GM18508 (cell line): ENCODE measurements around the gene B4GALT1.
"Not testable (repeated sequence)": the region's sequence is repeated elsewhere in the genome, so short reads cannot be mapped to it uniquely, and the experiment has no call there.

Source experiments
- ATAC-seq: cut with Tn5 transposase; IDR thresholded peaks from one replicate; pipeline ENCODE4 v1.9.1; 2021; ENCODE audit warnings: moderate number of reproducible peaks; ENCODE audit not compliant: insufficient read depth, unreplicated experiment

Gene B4GALT1

DNA sequence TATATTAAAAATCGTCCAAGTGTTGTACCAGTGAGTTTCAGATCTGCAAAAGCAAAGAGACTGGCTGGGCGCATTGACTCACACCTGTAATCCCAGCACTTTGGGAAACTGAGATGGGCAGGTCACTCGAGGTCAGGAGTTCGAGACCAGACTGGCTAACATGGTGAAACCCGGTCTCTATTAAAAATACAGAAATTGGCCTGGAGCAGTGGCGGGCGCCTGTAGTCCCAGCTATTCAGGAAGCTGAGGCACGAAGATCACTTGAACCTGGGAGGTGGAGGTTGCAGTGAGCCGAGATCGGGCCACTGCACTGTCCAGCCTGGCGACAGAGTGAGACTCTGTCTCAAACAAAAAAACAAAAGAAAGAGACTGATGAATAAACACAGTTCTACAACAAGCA, 18.3 kb upstream of the B4GALT1 start:
- no peak for ATAC-seq

DNA sequence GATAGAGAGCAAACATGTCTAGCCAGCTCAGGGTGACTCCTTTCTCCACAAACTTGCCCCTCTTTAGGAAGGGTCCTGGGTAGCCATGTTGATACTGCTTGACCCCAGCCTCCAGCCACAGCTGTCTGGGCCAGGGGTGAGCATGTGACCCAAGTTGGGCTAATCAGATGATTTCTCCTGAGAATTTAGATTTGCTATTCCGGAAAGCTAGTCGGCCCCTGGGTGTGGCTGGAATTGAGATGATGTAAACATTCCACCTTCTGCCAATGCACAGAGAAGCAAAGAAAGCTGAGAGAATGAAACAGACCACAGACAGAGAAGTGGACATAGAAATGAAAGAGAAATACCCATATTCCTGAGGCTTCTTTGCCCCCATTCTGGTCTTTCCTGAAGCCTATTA, 17.8 kb upstream of the B4GALT1 start:
- no peak for ATAC-seq

DNA sequence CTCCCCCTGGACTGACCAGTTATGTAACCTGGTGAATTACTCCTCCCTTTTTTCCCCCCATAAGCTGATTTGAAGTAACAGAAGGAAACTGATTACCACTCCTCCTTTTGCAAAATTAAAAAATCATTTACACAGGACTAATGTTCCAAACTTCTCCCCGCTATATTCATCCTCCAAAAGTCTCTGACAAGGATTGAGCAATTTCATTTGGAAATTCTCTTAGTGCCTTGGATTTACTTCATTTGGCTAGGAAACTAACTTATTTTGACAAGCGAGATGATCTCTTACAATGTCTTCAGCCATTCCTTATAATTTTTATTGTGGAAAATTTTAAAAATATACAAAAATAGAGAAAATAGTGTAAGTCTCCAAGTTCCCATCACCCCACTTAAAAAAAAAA, 15.4 kb upstream of the B4GALT1 start:
- no peak for ATAC-seq

DNA sequence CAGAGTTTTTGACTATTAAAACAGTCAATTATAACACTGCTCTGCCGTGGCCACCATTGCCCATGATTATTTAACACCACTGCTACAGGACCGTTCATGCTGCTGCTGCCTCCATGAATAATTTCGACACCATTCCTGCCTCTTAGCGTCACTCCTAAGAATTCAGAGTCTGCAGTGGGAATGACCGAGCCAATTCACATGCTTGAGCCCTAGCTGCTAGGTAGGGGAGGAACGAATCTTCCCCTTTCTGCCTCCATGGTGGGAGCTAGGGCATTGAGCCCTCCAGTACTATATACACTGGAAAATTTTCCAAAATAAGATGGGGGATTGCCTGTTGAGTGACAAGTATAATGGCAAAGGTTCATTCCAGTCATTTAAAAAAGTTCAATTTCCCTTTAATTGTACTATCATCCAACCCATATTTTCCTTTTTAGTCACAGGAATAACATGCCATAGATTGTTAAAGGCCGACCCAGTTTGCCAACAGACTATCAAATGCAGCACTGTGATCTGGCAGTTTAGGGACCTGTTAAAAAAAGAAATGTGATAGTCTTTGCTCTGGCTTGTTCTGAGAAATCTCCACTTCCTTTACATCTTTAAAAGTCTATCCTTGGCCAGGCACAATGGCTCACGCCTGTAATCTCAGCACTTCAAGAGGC, 13.5 kb upstream of the B4GALT1 start:
- ATAC-seq, result no peak

DNA sequence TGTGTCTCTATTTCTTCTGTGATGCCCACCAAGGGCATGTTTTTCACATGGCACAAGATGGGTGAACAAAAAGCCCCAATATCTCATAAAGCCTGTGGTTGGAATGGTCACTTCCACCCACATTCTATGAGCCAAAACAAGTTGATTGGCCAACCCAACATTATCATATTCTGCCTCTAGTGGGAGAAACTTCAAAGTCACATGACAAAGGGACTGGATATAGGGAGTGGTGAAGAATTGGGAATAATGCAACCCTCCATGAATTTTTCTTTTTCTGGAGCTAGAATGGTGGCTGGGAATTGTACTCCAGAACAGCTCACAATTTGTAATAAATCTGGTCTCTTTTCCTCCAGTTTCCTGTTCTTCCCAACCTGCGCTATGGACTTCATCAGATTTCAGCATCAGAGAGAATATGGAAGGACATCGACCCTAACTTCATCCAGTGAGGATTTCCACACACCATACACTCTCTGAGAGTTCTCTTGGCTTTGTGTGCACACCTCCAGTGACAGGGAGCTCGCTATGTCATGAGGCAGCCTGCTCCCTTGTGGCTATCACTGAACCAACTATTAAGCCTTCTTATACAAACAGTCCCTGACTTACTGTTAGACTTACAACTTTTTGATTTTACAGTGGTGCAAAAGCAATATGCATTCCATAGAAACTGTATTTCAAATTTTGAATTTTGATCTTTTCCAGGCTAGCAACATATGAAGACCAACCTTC, 12.0 kb upstream of the B4GALT1 start:
- ATAC-seq, result no peak

DNA sequence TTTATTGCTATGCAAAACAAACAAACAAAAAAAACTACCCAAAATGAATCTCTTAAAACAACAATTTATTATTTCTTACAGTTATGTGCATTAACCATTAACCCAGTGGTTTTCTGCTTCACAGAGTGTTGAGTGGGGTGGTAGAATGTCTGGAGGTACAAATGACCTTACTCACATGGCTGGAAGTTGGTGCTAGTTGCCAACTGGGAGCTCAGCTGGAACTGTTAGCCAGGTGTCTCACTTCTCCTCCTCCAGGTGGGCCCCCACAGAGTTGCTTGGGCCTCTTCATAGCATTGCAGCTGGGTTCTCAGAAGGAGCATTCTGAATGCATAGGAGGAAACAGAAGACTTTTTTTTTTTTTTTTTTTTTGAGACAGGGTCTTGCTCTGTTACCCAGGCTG, 10.5 kb upstream of the B4GALT1 start:
- ATAC-seq, result no peak

DNA sequence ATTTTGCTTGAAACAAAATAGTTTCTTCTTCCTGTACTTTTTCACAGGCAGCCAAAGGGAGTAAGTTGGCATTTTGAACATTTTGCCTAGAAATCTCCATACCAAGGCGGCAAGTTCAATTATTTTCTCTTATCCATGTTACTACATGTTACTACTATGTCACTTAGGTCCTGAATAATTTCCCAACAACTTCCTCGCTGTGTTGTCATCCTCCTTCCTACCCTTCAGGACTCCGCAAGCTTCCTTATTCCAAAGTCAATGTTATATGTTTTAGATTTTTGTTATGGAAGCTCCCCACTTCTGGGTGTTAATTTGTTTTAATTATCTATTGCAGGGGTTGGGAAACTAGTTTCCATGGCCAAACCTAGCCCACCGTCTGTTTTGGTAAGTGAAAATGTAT, 9.9 kb upstream of the B4GALT1 start:
- no peak for ATAC-seq

DNA sequence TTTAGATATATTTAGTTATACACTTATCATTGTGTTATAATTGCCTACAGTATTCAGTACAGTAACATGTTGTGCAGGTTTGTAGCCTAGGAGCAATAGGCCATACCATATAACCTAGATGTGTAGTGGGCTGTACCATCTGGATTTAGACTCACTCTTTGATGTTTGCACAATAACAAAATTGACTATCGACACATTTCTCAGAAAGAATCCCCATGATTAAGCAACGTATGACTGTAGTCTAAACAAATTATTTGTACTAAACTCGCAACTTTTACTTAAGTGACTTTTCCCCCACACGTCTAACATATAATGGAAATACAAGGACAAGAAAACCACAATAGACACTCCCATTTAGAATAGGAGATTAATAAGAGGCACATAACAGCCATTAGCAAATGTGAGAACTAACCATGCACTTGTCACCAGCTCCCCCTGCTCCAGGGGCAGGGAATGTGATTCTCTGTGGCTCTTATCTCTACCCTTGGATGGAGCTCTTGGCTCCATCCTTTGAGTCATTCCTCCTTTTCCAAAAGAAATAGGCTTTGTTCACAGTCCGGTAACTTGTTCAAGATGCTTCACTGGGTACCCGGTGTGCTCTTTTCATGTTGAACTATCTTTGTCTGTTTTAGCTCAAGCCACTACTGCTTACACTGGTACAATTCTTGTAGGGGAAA, 8.7 kb upstream of the B4GALT1 start:
- ATAC-seq, result no peak

DNA sequence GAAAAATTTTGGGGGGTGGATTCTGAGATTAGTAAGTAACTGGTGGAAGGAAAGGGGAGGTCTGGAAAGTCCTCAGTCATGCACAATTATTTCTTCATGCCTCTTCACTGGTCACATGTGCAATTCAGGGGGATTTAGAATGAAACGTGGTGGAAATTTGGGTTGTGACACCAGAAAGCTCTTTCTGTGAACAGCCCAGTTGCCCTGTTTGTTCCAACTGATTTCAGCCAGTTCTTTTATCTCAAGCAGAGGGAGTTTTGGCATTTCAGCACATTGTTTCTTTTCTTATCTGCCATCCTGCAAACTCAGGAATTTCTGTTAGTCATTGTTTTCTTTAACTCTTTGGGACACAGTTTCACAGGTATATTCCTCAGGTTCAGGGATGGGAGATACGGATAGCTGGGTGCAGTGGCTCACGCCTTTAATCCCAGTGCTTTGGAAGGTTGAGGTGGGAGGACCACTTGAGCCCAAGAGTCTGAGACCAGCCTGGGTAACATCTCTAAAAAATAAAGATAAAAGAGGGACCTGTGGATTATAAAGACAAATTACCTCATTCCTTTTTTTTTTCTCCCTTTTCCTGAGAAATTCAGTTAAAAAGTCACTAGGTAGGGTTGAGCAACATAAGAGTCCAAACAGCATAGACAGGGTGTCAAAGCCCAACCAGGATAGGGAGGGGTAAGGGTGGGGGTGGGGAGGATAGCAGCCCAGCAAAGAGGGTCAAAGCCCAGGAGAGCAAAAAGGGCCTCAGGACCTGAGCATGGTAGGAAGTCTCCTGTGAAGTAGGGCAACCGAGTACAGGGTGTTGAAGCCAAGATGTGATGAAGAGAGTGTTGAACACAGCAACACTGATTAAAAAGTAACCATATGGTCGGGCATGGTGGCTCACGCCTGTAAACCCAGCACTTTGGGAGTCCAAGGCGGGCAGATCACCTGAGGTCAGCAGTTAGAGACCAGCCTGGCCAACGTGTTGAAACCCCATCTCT, 5.4 kb upstream of the B4GALT1 start:
- ATAC-seq, result no peak

DNA sequence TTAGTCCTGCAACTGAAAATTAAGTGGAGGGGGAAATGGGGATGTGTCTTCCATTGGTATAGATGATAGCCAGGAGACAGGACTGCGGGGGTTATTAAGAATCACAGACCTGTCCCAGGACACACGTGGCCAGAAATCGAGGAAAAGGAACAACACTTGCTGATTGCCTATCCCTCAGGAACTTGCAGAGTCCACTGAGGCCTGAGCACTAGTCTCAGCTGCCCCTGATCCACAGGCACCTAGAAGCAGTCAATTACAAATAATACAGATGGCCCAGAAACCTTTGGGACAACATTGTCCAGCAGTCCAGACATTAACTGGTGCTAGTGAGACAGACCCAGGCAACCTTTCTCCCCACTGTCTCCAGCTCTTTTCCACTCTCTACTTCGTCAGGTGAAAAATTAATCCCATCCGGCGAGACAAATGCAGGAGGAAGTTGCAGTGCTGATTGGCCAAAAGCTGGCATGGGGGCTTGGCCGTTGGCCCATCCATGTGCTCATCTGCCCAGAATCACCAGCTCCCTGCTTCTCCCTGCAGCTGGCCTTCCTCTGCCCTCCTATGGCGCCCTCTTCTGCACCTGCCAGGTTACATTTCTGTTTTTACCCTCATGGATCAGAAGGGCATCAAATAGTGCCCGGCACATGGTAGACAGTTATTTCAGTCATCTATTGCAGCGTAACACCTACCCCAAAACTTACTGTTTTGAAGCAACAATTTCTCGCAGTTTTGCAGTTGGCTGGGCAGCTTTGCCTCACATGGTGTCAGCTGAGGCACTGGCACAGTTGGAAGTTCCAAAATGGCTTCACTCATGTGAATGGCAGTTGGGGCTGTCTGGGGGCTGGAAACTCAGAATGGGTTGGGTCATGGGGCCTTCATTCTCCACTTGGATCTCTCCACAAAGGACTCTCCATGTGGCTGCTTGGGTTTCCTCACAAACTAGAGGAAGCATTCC, 3.6 kb upstream of the B4GALT1 start:
- ATAC-seq, result no peak

DNA sequence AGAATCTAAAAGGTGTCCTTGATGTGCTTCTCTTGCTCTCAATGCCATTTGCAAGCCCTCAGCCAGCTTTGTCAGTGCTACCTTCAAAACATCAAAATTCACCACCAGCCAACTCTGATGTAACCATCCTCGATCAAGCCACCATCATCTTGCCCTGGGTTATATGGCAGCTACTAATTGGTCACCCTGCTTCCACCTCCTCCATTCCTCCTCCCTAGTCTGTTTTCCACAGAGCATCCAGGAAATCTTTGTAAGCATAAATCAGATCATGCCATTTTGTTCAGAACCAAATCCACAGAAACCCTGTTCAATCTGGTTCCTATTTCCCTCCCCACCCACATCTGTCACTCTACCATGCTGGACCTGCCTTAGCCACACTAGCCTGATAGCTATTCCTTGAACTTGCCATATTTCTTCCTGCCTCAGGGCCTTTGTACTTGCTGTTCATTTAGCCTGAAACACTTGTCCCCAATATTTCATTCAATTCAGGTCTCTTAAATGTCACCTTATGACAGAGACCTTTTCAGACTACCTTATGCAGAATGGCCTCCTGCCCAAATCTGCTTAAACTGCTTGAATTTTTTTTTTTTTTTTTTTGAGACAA, 1.9 kb upstream of the B4GALT1 start:
- ATAC-seq, result no peak

DNA sequence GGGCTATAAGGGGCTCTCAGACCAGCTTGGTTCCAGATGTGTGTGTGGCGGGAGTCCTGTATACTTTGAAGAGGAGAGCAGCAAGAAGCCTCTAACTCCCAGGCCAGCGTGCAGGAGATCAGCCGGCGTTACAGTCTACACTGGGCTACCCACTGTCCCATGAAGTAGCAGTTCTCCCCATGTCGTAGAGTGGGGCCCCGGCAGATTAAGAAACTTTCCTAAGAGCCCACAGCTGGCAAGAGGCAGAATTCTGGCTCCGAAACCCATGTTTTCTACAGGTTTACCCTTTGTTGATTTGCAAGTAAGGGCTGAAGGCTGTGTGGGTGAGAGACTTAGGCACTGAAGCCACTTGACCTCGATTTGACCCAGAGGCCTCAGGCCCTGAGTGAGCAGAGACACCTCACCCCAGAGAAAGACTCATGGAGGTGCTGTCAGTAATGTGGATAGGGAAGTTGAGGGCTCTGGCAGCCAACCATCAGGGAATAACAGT, 881 bp upstream of the B4GALT1 start:
- no peak for ATAC-seq

DNA sequence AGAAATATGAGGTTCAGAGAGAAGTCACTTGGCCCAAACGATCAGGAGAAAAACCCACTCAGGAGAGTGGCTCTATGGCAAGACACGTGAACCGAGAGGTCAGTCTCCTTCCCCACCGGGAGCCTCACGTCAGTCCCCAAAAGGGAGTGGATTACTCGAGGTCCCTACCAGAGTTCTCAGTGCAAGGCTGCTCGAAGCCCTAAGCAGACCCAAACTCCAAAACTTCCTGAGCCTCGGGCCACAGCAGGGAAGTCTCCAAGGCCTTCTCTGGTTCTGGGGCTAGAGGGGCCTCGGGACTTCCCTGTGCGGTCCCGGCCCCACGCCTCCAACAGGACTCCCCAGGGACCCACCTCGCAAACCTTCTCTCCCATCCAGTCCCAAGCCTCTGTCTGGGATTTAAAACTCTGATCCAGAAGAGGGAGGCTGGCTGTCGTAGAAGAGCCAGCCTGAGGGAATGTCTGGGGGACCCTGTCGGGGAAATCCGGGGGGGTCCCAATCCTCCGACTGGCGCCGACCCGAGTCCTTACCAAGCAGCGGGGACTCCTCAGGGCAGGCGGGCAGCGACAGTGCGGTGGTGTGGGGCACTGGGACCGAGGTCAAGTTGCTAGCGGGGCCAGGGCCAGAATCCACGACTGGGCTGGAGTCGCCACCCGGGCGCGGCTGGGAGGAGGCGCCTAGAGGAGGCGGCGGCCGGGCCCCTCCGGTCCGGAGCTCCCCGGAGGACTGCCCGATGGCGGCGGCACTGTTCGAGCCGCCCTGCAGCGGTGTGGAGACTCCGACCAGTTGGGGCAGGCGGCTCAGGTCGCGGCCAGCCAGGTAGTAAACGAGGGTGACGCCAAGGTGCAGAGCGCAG, 679 bp downstream of the B4GALT1 start:
- ATAC-seq, result no peak

DNA sequence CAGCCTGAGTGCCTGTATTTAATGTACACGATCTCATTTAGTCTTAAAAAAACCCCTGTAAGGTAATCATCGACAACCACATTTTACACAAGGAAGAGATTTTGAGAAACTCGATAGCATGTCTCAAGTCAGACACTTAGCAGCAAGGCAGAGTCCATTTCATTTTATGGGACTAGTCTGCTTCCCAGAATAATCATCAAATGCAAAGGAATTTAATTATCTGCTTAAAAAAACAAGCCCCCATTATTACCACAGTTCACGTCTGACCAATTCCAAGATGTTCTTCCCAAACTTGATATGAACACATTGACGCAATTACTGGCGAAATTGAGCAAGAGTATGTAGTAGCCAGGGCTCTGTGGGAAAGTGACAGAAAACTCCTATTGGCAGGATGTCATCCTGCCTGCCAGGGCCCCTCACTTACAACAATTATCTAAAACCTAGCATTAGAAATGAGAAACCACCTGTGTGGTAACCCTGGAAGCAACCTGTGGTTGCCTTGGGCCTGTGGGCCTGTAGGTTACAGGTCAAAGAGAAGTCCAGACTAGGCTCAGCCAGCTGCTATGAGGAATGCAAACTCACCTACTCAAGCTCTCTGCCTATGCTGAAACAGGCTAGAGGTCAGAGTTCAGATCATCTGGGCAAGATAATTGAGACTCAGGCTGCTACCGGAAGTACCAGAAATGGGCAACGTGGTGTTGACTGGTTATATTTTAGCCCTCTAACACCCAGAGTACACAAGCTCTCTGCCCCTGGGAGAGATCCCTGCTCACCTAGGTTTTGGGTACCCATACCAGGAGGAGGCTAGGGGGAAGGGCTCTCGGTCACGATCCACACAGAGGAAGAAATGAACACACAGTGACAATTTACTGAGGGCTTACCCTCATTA, 1.6 kb downstream of the B4GALT1 start:
- ATAC-seq, result peak; percentile 36

DNA sequence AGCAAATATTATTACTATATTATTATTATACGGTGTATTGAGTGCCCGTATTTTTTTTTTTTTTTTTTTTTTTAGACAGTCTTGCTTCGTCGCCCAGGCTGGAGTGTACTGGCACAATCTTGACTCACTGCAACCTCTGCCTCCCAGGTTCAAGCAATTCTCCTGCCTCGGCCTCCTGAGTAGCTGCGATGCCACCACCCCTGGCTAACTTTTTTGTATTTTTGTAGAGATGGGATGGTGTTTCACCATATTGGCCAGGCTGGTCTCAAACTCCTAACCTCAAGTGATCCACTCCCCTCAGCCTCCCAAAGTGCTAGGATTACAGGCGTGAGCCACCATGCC, 2.2 kb downstream of the B4GALT1 start:
- ATAC-seq, result not testable (repeated sequence)

DNA sequence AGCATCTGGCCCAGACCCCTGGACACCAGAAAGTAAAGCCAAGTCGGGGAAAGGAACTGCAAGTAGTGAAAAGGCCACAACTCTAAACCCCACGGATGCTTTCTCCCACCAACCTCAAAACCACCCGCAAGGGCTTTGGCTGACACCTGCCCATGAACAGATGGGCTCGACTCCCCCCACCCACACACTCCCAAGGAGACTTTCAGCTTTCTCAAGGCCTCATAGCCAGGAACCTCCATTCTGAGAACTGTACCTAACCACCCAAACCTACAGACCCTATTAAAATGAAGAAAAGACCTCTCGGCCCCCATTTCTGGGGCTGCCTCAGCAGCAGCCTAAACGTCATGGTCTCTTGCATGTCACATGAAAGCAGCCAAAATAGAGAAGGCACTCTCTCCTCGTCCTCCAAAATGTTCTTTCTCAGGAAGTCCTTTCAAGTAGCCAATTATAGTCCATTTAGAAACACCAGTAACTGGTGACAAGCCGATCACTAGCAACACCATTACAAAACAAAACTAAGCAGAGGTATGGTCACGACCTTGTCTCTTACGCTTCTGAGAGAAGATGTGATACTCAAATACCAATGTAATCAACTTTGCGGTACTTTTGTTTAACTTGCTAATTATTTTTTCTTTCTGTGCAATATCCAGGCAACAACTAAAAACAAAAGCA, 2.9 kb downstream of the B4GALT1 start:
- no peak for ATAC-seq
